ENCODE results near the gene NXPE2.

The NXPE2 gene

GRCh38 chr11:114746013-114746412 is 67.7 kb downstream of the NXPE2 start:
- DNase-seq = no peak

Data from OCI-M1 (cell line).